ENCODE measurements around the gene TBC1D5. TPM values are rescaled to one million over a fixed set of nuclear protein-coding genes. Genes with fewer than 3 reads are reported as not detected.
"Not testable (repeated sequence)": the region's sequence is repeated elsewhere in the genome, so short reads cannot be mapped to it uniquely, and the experiment has no call there.

Gene TBC1D5
- total RNA-seq, 2 experiments from 2014 or later, result 54.4 to 57.2 TPM

- no peak overlapping the region for H3K4me3 Mint-ChIP-seq
- no peaks in the 10 kb centered on the region for H3K27me3 Mint-ChIP-seq (ENCODE audit: low read depth)
- no peak overlapping the region for H3K27ac Mint-ChIP-seq
- H3K4me1 Mint-ChIP-seq (ENCODE audit: low read depth), result no peaks in the 10 kb centered on the region
- CTCF ChIA-PET, result no interaction called here
- H3K36me3 Mint-ChIP-seq (ENCODE audit: low read depth), result peaks cover 6% of the 10 kb centered on the region
- intact Hi-C loops (cut with micrococcal nuclease), result no loop called here
- H3K9me3 Mint-ChIP-seq, result peaks cover 2% of the 10 kb centered on the region
- DNase-seq, result no peak
Observed at GRCh38 chr3:17542591-17542990, 199.8 kb downstream of the TBC1D5 start.

DNA sequence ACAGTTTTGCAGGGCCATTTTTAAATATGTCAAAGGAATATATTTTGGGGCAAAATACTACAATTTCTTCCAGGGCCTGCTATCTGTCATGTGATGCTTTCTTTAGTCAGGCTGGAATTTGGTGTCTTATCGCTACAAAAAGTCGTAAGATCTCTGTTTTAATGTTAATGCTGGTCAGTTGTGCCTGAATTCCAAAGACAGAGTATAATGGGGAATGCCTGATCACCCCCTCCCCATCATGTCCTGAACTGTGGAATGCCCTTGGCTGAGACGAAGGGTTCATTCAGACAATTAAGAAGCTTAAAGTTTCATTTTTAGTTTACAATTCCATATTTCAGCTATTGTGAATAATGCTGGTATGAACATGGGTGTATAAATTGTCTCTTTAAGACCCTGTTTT lies 203.0 kb downstream of the TBC1D5 start:
- Mint-ChIP-seq H3K4me3 (no peak overlapping the region), H3K36me3 (ENCODE audit: low read depth) (peaks cover 5% of the 10 kb centered on the region), H3K27ac (no peak overlapping the region), H3K9me3 (peaks cover 2% of the 10 kb centered on the region), H3K27me3 (ENCODE audit: low read depth) (no peaks in the 10 kb centered on the region), H3K4me1 (ENCODE audit: low read depth) (no peaks in the 10 kb centered on the region)
- CTCF ChIA-PET, result no interaction called here
- DNase-seq, result no peak
- intact Hi-C loops (cut with micrococcal nuclease), result no loop called here

GRCh38 chr3:17535274-17535673 lies 207.2 kb downstream of the TBC1D5 start:
- no peak overlapping the region for H3K27ac Mint-ChIP-seq
- CTCF ChIA-PET, result no interaction called here
- H3K4me1 Mint-ChIP-seq (ENCODE audit: low read depth), result no peaks in the 10 kb centered on the region
- H3K27me3 Mint-ChIP-seq (ENCODE audit: low read depth), result no peaks in the 10 kb centered on the region
- peaks cover 6% of the 10 kb centered on the region for H3K36me3 Mint-ChIP-seq (ENCODE audit: low read depth)
- intact Hi-C loops (cut with micrococcal nuclease), result no loop called here
- DNase-seq, result no peak
- no peak overlapping the region for H3K4me3 Mint-ChIP-seq
- H3K9me3 Mint-ChIP-seq, result peaks cover 3% of the 10 kb centered on the region

GRCh38 chr3:17532446-17532845 lies 210.0 kb downstream of the TBC1D5 start:
- H3K27me3 Mint-ChIP-seq (ENCODE audit: low read depth); DNase-seq; H3K4me3 Mint-ChIP-seq; H3K36me3 Mint-ChIP-seq (ENCODE audit: low read depth); intact Hi-C loops (cut with micrococcal nuclease); H3K27ac Mint-ChIP-seq; CTCF ChIA-PET; H3K4me1 Mint-ChIP-seq (ENCODE audit: low read depth); H3K9me3 Mint-ChIP-seq: not testable (repeated sequence)

- Mint-ChIP-seq H3K9me3 (peaks cover 3% of the 10 kb centered on the region), H3K4me1 (ENCODE audit: low read depth) (no peaks in the 10 kb centered on the region), H3K4me3 (no peak overlapping the region), H3K27me3 (ENCODE audit: low read depth) (no peaks in the 10 kb centered on the region), H3K27ac (no peak overlapping the region), H3K36me3 (ENCODE audit: low read depth) (peaks cover 9% of the 10 kb centered on the region)
- no peak for DNase-seq
- CTCF ChIA-PET, result no interaction called here
- intact Hi-C loops (cut with micrococcal nuclease), result no loop called here
Observed at GRCh38 chr3:17529677-17530076, 212.8 kb downstream of the TBC1D5 start.

- CTCF ChIA-PET, result interaction anchor here (1.2 kb wide), 1 partner anchor 323 kb away, joined by 4 read pairs; no protein-coding TSS in a partner anchor
- no peak overlapping the region for H3K27ac Mint-ChIP-seq
- no peaks in the 10 kb centered on the region for H3K27me3 Mint-ChIP-seq (ENCODE audit: low read depth)
- H3K4me1 Mint-ChIP-seq (ENCODE audit: low read depth), result no peaks in the 10 kb centered on the region
- intact Hi-C loops (cut with micrococcal nuclease), result no loop called here
- no peaks in the 10 kb centered on the region for H3K36me3 Mint-ChIP-seq (ENCODE audit: low read depth)
- DNase-seq, result no peak
- H3K9me3 Mint-ChIP-seq, result no peaks in the 10 kb centered on the region
- H3K4me3 Mint-ChIP-seq, result no peak overlapping the region
Observed at GRCh38 chr3:17518189-17519059, 224.0 kb downstream of the TBC1D5 start.

DNA sequence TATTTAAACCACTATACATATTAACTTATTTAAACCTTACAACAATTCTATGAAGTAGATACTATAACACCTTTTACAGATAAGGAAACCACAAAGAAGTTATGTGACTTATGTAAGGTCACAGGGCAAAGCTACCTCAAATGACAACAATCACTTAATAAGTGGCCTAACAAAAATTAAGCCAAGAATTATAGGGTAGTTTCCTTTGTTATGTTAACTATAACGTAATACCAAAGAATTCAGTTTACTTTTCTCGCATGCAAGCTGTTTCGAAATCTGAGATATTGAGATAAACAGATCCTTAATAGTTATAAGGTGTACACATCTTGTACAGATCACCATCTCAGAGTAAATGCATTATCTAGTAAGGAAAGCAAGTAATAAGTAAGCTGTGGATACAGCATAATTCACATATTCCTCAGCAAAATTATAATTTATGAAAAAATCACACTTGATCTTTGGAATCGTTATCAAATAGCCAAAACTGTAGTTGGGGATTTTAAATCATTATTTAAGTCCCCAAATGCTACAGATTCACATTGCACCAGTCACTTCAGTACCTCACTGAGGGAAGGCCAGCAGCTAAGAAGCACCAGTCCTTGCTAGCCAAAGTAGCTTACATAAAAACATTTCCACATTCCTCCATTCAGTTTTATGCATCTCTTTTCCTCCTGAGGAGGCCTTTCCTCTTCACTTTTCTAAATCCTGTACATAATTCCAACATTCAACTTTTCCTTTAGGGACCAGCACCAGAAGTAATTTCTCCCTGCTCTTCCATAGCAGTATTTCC lies 226.8 kb downstream of the TBC1D5 start:
- Mint-ChIP-seq H3K36me3 (ENCODE audit: low read depth) (no peaks in the 10 kb centered on the region), H3K27me3 (ENCODE audit: low read depth) (no peaks in the 10 kb centered on the region), H3K4me1 (ENCODE audit: low read depth) (no peaks in the 10 kb centered on the region), H3K4me3 (no peak overlapping the region), H3K9me3 (no peaks in the 10 kb centered on the region), H3K27ac (no peak overlapping the region)
- no peak for DNase-seq
- intact Hi-C loops (cut with micrococcal nuclease), result no loop called here
- CTCF ChIA-PET, result no interaction called here

GRCh38 chr3:17514597-17514996 lies 227.8 kb downstream of the TBC1D5 start:
- no peaks in the 10 kb centered on the region for H3K9me3 Mint-ChIP-seq
- H3K4me3 Mint-ChIP-seq, result no peak overlapping the region
- no peaks in the 10 kb centered on the region for H3K4me1 Mint-ChIP-seq (ENCODE audit: low read depth)
- DNase-seq, result no peak
- CTCF ChIA-PET, result interaction anchor here (0.6 kb wide), 1 partner anchor 20 kb away, joined by 3 read pairs; no protein-coding TSS in a partner anchor
- intact Hi-C loops (cut with micrococcal nuclease), result no loop called here
- H3K27me3 Mint-ChIP-seq (ENCODE audit: low read depth), result no peaks in the 10 kb centered on the region
- H3K36me3 Mint-ChIP-seq (ENCODE audit: low read depth), result no peaks in the 10 kb centered on the region
- H3K27ac Mint-ChIP-seq, result no peak overlapping the region

GRCh38 chr3:17510265-17510664 lies 232.2 kb downstream of the TBC1D5 start:
- Mint-ChIP-seq H3K4me1 (ENCODE audit: low read depth) (no peaks in the 10 kb centered on the region), H3K36me3 (ENCODE audit: low read depth) (no peaks in the 10 kb centered on the region), H3K27ac (no peak overlapping the region), H3K9me3 (no peaks in the 10 kb centered on the region), H3K27me3 (ENCODE audit: low read depth) (no peaks in the 10 kb centered on the region), H3K4me3 (no peak overlapping the region)
- no peak for DNase-seq
- CTCF ChIA-PET, result no interaction called here
- intact Hi-C loops (cut with micrococcal nuclease), result no loop called here

DNA sequence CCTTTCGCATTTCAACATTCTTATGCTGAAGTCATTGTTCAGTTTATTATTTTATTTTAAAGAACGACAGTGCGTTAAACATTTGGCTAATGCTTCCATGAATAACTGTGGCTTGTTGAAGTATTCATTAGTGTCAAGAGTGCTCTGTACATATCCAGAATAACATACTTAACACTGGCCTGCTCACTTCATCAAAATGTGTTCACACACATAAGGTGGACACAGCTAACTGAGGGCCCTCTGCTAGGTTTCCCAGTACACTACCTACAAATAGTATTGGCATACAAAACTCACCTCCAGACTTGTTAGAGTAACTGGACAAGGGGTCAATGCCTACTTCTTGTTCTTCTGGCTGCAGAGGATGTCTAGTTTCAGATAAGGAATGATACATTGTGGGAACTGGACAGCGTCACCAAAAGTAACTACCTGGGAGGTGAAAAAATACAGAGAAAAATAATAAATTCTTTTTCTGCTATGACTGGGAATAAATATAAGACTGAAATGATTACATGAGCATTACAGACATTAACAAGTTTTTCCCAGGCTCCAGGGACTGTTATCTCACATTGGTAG lies 234.2 kb downstream of the TBC1D5 start:
- Mint-ChIP-seq H3K9me3 (no peaks in the 10 kb centered on the region), H3K4me3 (no peak overlapping the region), H3K4me1 (ENCODE audit: low read depth) (no peaks in the 10 kb centered on the region), H3K36me3 (ENCODE audit: low read depth) (peaks cover 1% of the 10 kb centered on the region), H3K27ac (no peak overlapping the region), H3K27me3 (ENCODE audit: low read depth) (no peaks in the 10 kb centered on the region)
- DNase-seq, result no peak
- CTCF ChIA-PET, result interaction anchor here (0.7 kb wide), 1 partner anchor 110 kb away, joined by 3 read pairs; no protein-coding TSS in a partner anchor
- intact Hi-C loops (cut with micrococcal nuclease), result no loop called here

GRCh38 chr3:17507480-17507879 lies 235.0 kb downstream of the TBC1D5 start:
- no peak overlapping the region for H3K4me3 Mint-ChIP-seq
- CTCF ChIA-PET, result no interaction called here
- intact Hi-C loops (cut with micrococcal nuclease), result no loop called here
- no peak for DNase-seq
- no peaks in the 10 kb centered on the region for H3K9me3 Mint-ChIP-seq
- H3K4me1 Mint-ChIP-seq (ENCODE audit: low read depth), result no peaks in the 10 kb centered on the region
- H3K27ac Mint-ChIP-seq, result no peak overlapping the region
- no peaks in the 10 kb centered on the region for H3K27me3 Mint-ChIP-seq (ENCODE audit: low read depth)
- peaks cover 1% of the 10 kb centered on the region for H3K36me3 Mint-ChIP-seq (ENCODE audit: low read depth)

DNA sequence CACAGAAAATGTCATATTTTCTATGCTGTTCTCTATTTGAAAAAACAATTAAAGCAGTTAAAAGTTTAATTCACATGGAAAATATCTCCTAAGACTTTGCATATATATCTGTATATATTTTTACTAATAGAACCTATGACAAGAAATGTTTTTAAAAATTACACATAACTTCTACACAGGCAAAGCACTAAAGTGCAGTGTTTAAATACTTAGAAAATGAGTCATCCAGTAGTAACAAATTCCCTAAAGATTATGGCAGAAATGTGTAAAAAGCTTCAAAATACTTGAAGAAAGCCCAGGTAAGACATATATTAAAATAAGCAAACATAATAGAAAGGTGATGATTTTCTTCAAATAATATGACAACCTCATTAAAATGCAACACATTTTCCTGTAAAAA lies 236.6 kb downstream of the TBC1D5 start:
- CTCF ChIA-PET, result no interaction called here
- H3K4me3 Mint-ChIP-seq, result no peak overlapping the region
- no peak overlapping the region for H3K27ac Mint-ChIP-seq
- DNase-seq, result no peak
- no peaks in the 10 kb centered on the region for H3K9me3 Mint-ChIP-seq
- no peaks in the 10 kb centered on the region for H3K27me3 Mint-ChIP-seq (ENCODE audit: low read depth)
- intact Hi-C loops (cut with micrococcal nuclease), result no loop called here
- no peaks in the 10 kb centered on the region for H3K4me1 Mint-ChIP-seq (ENCODE audit: low read depth)
- peaks cover 1% of the 10 kb centered on the region for H3K36me3 Mint-ChIP-seq (ENCODE audit: low read depth)

Measured in activated naive CD4-positive, alpha-beta T cell treated with anti-CD3 and anti-CD28 coated beads for 36 hours (primary cell).